Germinal center (tissue), 1 donor: ENCODE data around the gene EDC3.
A peak's percentile ranks its signal among the peaks of the same experiment; 100 is the strongest.
"Not testable (repeated sequence)": the region's sequence is repeated elsewhere in the genome, so short reads cannot be mapped to it uniquely, and the experiment has no call there.

Source experiments
- DNase-seq: peaks from one replicate; pipeline ENCODE4 v3.0.0; 2012; ENCODE audit warnings: mixed read lengths, low spot score

Gene EDC3

DNA sequence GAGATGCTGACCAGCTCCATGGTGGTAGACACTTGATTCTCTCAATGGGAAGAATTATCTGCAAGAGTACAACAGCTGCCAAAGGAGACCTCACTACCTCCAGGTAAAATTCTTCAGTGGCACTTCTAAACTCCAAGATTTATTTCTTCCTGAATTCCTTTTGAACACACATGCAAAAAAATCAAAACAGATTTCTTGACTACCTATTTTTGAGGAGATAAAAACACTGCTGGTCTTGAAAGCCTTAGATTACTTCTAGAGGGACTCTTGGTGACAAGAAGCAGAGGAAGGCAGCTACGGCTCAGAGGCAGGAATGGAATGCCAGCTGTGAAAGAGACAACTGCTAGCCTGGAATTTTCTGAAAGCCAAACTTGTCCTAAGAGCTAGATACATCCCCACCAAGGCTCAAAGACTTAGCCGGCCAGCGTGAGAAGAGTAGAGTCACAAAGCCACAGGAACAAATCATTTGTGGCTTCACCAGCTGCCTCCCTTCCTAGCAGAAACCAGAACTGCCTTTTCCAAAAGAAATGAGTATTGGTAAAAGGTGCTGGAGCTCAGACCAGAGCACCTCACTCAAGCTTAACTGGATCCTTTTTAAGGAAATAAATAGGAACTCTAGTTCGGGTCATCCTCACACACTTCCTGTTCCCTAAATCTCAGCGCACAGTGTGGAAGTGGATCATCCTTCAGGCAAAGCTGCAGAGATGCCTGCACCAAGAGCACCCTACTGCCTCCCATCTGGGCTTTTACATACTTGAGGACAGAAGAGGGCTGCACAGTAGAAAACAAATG, 47.6 kb downstream of the EDC3 start:
- DNase-seq: no peak

DNA sequence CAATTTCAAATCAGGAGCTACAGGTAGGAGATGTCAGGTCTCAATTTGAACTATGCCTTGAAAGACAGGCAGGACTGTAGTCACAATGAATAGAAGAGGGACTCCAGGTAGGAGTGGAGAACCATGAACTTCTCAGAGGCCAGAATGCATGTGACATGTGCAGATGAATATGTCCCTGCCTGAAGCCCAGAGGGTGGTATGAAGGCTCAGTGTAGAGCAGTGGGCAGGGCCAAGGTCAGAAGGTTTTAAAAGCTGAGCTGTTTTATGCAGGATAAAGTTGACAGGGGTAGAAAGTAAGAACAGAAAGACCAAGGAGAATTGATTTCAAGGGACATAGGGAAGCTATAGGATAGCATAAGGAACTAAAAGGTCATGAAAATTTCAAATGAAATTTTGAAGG, 49.3 kb downstream of the EDC3 start:
- no peak for DNase-seq

DNA sequence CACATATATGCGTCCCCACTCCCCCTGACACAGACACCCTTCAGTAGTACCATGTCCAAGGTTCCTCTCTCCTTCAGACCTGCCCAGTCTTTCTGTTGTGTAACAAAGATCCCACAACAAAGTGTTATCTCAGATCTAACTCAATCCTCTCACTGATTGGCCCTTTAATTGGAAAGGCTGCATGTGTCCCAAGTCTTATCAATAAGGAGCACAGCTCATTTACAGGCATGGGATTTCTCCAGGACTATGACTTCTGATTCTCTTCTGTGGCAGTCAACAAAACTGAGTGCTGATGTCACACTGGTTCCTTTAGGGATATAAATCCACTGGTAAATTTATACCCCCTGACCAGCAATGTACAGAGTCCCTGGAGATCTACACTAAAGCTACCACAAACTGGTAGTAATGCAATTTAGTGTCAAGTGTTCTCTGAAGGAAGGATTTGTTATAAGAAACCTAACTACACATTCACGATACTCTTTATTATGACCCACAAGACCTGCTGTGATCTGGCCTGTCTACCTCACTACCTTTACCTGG, 52.1 kb downstream of the EDC3 start:
- no peak for DNase-seq

DNA sequence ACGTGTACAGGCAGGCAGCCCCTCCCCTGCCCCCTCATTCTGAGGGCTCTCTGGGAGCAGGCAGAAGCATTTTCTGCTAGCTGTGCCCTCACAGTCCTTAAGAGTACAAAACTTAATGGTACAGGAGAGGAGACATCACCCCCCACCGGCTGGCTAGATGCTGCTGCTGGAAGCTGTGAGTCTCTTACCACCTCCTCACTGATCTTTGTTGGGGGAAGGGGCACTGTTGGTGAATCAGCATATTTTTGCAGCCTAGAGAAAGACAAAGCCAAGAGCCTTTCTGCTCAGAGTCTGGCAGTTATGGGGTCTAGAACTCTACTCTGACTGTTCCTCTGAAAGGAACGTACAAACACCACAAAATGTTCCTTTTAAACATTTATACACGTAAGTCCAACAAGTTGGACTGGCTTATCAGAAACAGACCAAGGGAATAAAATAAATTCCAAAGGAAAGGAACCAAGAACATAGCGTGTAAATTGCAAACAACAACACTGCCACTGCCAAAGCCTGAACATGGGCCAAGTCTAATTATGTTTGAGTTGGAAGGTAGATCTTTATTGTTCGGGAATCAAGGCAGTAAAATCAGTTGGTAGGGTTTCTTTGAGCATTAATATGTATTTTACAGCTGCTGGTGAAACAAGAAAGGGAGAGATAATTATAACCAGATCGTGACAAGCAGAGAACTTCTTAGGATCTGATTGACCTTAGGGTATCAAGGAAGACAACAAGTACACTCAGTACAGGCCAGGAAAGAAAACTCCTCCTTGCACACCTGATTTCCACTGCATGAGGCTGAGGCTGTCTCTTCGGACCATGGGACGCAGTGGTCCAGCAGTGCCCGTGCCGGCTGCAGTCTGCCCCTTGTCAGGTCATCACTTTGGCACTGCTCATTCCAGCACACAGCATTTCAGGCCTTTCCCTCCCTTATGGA, 52.8 kb downstream of the EDC3 start:
- DNase-seq: no peak

DNA sequence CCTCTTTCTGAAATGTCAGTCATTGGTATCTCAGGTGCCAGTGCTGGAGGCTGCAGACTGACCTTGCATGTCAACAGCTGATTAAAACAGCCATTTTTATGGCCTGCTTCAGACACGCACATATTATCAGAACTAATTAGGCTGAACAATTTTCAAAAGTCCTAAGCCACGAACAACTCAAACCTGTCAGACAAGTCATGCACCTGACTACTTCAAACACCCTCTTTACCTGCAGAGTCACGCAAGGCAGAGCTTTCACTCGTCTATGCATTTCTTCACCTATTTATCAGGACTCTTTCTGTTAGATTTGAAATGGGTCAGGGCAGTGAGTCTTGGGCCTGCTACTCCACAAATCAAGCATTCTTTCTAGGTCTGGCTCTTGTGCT, 53.5 kb downstream of the EDC3 start:
- no peak for DNase-seq

DNA sequence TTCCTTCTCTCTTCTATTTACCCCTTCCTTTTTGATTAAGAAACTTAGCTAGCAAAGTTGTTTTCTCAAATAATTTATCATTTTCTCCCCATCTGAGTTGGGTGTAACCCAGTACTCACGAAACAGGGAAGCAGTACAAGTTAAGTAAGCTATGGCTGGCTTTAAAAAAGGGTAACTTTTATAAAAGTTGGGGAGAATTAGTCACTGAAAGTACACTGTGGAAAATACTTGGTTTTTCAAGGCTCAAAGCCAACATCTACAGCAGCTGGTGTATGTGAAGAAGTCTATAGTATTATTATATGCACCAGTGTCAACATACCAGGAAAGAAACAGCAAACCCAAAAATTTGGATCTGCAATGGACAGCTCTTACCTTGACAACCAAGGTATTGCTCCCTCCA, 54.7 kb downstream of the EDC3 start:
- DNase-seq: no peak

DNA sequence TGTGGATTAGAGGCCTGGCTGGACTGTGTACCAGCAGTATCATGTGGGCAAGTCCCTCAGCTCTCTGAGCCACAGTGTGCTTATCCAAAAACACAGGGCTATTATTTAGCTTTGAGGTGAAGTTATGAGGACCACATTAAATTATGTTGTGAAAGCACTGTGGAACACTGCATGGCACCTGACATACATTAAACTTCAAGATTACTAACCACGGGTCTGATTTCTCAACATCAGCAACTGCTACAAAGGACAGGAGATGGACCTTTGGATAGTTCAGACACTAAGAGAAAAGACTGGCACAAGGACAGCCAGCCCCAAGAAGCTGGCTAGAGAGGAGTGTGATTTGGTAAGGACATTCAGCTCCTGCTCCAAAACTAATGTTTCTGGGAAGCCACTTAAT, 58.8 kb downstream of the EDC3 start:
- no peak for DNase-seq

DNA sequence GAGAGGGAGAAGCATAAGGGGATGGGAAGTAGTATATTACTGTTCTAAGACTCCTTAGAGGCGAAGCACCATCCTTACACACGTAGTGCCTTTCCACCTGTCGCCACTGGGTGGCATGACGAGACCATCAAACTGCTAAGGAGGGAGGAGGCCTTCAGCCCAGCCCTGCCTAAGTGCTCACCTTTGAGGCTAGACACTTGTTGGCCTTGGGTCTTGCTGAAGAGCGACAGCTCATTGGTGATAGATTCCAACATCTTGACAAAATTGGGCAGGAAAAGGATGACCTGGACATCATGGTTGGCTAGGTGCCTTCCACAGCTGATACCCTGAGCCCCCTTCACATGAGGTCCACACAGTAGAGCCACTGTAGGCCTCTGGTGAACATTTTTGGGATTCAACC, 60.6 kb downstream of the EDC3 start:
- DNase-seq: peak; percentile 81

DNA sequence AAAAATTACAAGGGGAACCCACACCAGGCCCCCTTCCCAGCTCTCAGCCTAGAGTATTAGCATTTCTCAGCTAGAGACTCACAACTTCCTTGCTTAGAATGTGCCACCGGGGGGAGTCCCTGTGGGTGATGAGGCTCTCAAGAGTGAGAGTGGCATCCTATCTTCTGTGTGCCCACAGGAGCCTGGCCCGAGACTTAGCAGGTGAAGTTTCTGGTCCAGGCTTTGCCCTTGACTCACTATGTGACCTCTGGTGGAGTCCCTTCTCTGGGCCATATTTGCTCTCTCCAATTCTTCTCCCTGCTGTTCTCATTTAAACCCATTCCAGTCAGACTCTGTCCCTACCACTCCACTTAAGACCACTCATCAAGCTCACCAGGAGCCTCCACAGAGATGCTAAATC, 62.0 kb downstream of the EDC3 start:
- DNase-seq: no peak

DNA sequence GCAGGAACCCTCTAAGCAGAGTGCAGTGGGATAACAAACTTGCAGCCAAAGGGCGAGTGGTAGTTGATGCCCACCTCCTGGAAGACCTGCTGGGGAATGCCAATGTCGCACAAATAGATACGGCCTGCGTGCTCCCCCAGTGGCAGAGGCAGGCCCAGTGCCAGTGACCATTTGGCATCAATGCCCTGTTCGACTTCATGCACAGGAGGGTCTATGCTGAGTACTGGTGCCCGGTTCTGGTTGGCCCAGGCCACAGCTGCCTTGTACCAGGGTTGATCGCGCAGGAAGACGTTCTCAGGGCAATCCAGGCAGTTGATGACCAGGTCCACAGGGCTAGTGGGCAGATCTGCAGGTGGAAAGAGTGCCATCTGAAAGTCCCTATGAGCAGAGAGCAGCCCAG, 63.2 kb downstream of the EDC3 start:
- DNase-seq: no peak

DNA sequence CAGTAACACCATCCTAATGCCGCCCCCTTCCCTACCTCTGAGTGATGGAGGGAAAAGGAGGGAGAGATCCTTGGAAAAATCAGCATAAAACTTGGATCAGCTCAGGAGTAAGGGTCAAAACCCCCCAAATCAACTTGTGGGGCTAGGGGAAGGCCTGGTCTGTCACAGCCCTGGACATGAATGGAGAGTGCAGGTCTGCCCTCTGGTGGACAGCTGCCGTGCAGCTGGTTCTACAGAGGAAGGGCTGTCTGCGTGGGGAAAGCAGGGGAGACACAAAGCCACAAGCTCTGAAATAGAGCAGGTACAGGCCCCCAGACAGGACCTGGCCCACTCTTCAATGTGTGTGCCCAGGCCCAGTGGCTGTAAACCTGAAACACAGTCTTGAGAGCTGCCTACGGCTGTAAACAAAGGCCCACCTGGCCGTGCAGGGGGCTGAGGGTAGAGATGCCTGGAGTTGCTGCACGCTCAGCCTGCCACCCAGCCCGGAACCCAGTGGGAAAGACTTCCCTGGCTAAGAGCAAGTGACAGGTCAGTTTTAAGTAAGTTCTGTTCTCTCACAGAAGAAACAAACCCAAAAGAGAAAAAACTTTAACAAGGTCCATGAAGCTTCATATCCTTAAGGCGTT, 63.8 kb downstream of the EDC3 start:
- peak; percentile 80 for DNase-seq

DNA sequence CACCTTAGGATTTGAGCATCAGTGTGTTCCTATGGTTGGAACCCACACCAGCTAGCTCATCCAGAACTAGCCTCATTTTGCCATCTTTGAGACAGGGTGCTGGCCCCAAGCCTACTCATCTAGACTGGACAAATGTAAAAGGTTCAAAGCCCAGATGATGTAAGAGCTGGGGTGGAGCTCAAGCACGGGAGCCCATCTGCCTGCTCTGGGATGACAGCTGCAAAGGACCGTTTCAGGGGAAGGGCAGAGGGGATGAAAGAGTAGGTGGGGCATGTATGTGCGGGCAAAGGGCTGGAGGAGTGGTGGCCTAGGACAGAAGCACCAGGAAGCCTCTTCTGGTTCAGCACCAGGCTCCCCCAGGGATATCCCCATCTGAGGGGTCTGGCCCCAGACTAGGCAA, 64.4 kb downstream of the EDC3 start:
- no peak for DNase-seq

DNA sequence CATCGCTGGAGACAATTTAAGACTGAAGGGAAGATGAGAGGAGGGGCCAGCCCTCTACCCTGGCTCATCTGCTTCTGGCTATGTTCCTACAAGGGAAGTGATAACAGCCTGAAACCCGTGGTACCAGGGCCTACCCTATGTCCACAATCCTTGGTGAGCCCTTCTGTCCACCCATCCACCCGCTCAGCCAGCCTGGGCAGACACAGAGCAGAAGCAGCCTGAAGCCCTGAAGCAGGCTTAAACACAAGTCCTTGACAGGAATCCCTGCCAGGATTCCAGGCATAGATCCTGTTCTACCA, 64.8 kb downstream of the EDC3 start:
- DNase-seq: no peak

DNA sequence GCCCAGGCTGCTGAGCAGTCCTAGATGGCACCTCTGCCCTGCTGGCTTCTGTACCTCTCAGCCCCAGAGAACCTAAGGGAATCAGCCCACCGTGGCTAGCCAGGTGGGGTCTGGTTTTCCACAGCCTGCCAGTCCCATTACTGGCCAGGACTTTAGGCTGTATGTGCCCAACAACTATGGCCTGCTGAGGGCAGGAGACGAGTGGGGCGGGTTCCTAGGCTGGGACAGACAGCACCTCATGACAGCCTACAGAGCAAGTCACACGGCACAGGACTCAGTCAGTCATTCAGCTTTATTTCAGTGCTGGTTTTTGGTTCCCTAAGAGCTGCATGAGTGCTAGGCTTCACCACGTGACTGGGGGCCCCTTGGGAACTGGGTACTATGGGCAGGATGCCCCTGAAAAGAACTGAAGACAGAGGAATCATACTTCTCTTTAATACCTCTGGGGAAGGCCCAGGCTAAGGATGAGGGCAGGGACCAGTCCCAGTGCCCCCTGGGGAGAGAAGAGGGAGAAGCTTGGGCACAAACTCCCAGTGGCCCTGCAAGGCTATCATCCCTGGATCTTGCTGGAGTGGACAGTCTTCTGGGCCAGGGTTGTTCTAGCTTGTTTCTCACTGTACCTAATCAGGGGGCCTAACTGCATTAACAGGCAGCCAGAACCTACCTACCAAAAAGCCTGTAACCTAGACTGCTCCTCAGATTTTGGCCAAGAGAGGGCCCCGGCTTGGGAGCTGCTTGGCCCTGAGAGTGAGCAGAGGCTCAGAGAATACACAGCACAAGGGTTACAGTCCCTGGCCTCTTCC, 65.3 kb downstream of the EDC3 start:
- peak; percentile 74 for DNase-seq

DNA sequence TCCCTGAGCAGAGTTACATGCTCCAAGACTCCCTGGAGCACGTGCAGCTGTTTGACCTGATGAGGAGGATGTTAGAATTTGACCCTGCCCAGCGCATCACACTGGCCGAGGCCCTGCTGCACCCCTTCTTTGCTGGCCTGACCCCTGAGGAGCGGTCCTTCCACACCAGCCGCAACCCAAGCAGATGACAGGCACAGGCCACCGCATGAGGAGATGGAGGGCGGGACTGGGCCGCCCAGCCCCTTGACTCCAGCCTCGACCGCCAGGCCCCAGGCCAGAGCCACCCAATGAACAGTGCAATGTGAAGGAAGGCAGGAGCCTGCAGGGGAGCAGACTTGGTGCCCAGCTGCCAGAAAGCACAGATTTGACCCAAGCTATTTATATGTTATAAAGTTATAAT, 66.1 kb downstream of the EDC3 start:
- not testable (repeated sequence) for DNase-seq

DNA sequence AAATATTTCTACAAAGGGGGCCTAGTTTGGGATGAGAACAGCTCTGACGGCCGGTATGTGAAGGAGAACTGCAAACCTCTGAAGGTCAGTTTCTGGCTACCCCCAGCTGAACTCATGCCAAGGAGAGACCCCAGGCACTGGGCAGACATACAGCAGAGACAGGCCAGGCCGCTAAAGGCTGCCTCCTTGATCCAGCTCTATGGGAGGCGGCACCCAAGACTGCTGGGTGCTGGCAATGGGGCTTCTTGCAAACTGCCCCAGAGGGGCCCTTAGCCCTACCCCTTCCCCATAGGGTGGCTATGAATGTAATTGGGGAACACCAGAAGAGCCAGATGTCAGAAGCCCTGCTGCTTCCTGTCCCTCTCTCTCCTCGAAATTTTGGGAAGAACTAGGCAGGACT, 66.9 kb downstream of the EDC3 start:
- no peak for DNase-seq

DNA sequence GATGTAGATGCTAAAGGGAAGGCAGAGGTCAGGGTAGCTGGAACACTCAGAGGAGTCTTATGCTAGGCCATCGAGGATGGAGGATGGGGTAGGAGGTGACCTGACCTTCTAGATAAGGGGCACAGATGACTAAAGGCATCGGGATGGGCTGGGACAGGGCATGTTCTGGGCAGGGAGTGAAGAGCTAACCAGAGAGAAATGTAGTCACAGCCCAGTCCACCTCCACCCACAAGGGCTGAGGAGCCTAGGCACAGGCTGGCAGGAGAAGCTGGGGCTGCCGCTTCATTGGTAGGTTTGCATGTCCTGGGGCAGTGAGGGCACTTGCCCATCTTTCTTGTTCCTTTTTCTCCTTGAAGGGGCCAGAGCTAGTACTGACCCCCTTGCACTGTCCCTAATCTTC, 67.6 kb downstream of the EDC3 start:
- no peak for DNase-seq

DNA sequence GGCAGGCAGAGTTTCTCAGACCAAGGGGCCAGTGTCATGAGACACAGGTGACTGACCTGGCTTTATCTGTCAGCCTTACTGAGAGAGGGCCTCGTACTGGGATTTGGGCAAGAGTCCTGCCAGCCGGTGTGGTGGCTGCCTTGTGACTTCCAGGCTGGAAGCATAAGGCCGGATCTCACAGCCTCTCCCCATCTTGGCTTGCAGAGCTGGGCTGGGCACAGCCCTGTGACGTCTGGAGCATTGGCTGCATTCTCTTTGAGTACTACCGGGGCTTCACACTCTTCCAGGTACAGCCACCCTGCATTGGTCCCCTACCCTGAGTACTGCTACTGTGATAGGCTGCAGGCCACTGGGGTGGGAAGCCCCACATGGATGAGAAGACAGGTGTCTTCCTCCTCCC, 68.1 kb downstream of the EDC3 start:
- no peak for DNase-seq

DNA sequence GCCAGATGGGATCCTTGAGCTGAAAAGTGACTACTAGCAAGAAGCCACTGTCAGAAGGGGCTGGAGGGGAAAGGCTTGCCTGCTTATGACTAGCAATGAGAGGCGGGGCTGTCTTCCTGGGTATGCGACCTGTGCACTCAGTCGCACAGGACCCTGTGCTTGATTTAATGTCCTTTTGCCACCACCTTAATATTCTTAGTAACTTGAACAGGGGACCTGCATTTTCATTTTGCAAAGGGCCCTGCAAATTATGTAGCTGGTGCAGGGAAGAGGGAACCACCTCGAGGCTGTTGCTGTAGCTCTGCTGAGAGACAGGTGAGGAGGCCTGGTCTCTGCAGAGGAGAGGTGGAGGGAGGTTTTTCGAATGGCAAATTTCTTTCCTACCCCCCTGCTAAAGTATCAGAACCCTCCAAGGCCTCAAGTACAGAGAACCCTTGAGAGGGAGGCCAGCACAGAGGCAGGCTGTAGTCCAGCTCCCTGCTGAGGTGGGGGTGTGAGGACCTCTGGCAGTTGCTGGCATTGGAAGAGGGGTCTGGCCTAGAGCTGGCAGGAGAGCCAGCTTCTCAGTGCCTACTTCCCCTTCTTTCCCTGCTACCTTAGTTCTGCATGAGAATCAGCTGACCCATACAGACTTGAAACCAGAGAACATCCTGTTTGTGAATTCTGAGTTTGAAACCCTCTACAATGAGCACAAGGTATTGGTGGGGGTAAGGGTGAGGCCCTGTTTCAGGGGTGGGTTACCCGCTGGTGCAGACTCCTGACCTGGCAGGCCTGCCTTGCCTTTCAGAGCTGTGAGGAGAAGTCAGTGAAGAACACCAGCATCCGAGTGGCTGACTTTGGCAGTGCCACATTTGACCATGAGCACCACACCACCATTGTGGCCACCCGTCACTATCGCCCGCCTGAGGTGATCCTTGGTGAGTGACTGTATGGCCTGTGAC, 68.8 kb downstream of the EDC3 start:
- DNase-seq: peak; percentile 46

DNA sequence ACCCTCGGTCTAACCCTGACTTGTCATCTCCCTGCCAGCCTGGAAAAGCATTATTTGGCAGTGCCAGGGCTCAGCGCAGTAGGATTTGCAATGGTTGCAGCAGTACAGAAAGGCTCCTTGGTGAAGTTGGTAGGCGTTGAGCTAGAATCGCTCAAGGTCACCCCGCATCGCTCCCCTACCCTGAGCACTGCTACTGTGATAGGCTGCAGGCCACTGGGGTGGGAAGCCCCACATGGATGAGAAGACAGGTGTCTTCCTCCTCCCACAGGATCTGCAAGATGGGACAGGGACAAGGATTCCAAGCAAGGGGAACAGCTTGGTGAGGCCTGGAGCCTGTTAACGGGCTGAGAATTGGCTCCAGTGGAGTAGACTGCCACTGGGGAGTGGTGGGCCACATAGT, 69.5 kb downstream of the EDC3 start:
- DNase-seq: no peak

DNA sequence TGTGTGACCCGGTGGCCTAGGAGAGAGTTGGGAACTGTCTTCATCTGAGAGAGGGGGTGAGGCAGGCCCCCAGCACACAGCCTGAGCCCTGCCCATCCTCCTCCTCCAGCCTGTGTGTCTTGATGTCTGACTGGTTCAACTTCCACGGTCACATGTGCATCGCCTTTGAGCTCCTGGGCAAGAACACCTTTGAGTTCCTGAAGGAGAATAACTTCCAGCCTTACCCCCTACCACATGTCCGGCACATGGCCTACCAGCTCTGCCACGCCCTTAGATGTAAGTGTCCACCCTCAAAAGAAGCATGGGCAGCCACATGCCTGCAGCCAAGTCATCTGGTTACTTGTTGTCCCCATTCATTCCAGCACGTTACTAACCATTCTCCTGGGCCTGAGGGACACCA, 70.1 kb downstream of the EDC3 start:
- DNase-seq: no peak
